HG02981 (cell line): Measurements from ENCODE around the gene CNTN4.
"Not testable (repeated sequence)": the region's sequence is repeated elsewhere in the genome, so short reads cannot be mapped to it uniquely, and the experiment has no call there.

Source experiments
- ATAC-seq: cut with Tn5 transposase; IDR thresholded peaks from one replicate; pipeline ENCODE4 v1.9.1; 2021; ENCODE audit warnings: mild to moderate bottlenecking, moderate library complexity; ENCODE audit not compliant: unreplicated experiment

CNTN4 gene

GRCh38 chr3:2774481-2775249, 676.0 kb downstream of the CNTN4 start:
- no peak for ATAC-seq

- ATAC-seq: no peak
These were observed 684.6 kb downstream of the CNTN4 start for GRCh38 chr3:2783261-2783660.

- no peak for ATAC-seq
These were observed 686.0 kb downstream of the CNTN4 start for GRCh38 chr3:2784627-2785026.

- no peak for ATAC-seq
These were observed 691.7 kb downstream of the CNTN4 start for GRCh38 chr3:2790266-2790815.

DNA sequence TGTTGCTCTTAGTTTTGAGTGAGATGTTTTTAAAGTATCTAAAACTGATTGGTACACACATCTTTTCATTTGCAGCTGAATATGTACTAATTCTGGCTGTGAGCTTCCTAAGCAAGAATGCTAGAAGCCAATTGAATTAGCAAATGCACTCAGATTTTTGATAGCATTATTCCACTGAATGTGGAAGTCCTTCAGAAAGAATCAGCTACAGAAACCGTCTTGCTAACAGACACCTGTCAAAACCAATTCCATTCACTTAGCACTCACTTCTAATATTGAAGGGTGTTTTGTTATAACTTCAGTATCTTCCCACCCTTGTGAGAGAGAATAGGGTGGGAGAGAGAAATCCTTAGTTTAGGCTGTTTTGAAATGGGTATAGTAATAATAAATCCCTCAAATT, 693.8 kb downstream of the CNTN4 start:
- no peak for ATAC-seq

- ATAC-seq: no peak
These were observed 695.3 kb downstream of the CNTN4 start for GRCh38 chr3:2793987-2794386.

DNA sequence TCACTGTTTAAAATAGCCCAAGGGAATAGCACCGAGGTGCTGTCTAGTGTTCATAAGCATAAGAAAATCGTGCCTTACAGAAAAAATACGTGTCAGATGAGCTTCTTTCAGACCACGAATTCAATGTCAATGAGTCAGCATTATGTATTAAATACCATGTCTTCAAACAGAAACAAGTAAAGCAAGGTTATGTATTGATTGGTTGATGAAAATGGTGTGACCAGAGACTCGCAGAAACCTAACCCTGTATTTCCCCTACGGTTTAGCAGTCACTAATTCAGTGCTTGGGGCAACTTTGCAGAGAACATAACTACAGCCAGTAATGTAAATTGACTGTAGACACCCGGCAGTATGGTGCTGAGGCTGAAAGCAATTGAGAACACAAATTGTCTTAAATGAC, 703.8 kb downstream of the CNTN4 start:
- ATAC-seq: no peak

- no peak for ATAC-seq
These were observed 708.8 kb downstream of the CNTN4 start for GRCh38 chr3:2807514-2807913.

DNA sequence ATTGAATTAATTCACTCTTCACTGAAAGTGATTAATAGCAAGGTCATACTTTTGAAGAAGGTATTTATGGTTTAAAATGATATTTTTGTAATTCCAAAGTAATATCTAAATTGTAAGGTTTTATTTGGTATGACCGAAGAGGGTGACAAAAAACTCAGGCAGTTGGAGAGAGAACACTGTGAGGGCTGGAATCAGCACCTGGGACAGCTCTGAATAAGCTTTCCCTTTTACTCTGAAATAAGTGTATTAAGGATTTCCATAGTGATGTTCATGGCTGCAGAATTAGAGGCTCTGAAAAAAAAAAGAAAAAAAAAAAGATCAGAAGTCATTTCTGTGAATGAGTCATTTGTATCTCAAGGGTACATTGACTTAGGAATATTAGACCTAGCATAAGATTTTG, 712.1 kb downstream of the CNTN4 start:
- ATAC-seq: no peak

- no peak for ATAC-seq
These were observed 720.9 kb downstream of the CNTN4 start for GRCh38 chr3:2819571-2819970.

GRCh38 chr3:2820982-2821381, 722.3 kb downstream of the CNTN4 start:
- ATAC-seq: not testable (repeated sequence)

DNA sequence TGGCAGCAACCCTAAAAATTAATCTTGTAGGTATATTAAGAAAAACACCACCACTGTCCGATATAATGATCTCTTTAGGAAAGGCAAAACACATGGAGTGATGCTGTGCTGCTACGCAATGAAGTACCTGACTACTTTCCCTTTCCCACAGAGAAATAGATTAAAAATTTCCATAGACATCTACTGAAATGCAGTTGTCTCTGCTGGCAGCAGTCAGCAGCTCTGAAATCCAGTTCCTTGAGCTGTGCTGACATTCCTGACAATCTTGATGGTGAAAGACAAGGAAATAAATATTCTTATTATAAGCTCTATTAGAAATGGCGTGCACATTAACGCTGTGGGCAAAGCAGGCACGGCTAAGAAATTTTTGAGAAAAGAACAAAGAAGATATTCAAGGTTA, 723.9 kb downstream of the CNTN4 start:
- no peak for ATAC-seq

DNA sequence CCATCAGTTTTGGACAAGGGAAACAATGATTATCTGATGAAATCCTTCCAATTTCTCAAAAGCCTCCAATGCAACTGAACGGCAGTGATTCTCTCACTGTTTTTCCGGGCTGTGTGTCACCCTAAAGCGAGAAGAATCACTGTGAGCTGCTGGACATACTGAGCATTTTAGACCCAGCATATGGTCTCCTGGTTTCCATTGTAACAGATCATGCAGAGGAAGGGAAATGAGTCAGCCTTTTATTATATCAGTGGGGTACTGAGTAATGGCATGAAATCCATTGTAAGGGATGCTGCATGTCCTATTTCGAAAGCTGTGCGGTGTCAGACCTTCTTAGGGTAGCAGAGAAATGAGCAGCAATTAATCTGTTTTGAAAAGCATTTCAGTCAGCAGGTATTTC, 724.4 kb downstream of the CNTN4 start:
- no peak for ATAC-seq

- ATAC-seq: no peak
These were observed 725.0 kb downstream of the CNTN4 start for GRCh38 chr3:2823437-2824211.

DNA sequence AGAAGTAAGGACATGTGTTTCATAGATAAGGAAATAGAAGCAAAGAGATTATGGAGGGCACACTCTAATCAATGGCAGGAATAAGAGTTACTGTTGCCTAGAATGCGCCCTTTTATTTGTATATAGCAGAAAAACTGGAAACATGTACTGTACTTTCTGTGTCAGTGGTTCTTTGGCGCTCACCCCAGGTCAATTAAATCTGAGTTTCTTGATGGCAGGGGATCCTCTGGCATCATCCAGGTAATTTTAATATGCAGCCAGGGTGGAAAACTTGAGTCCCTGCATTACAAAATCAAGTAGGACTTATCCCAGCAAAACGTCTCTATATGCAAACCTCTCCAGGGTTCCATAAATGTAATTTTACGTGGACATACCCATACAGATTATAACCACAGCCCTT, 727.4 kb downstream of the CNTN4 start:
- ATAC-seq: no peak

DNA sequence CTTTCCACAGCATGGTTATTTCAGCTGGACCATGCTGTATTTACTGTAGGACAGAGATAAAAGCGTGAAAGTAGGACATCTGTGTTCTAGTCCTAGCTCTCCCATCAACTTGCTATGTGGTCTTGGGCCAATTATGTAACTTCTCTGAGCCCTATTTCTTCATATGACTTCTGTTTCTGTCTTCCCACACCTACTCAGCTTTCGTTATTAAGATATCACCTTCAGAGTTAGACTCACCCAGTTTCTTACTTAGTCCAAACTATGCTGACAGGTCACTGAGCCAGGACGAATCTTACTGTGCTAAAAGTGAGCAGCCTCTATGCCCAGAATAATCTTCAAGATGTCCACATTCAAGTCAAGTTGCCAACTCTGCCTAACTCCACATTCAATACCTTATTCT, 727.8 kb downstream of the CNTN4 start:
- ATAC-seq: no peak

DNA sequence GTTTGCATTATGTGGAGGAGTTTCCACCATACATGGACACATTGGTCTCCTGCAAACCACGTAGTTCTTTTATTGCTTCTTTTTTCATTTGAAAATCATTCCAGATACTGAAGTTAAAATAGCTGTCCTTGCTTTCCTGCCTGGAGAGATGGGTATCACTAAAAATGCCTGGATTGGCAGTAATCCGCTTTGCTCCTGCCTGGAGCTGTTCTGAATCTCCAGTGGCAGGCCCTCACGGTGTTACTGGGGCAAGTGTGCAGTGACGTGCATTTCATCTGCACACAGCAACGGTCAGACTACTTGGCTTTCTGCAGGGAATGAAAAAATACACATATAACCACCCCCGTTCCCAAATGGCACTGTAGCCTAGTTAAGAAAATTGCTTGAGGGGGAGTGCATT, 738.6 kb downstream of the CNTN4 start:
- ATAC-seq: no peak

GRCh38 chr3:2837910-2838309, 739.2 kb downstream of the CNTN4 start:
- ATAC-seq: no peak

GRCh38 chr3:2838546-2839157, 740.0 kb downstream of the CNTN4 start:
- ATAC-seq: no peak

GRCh38 chr3:2839876-2840275, 741.2 kb downstream of the CNTN4 start:
- ATAC-seq: no peak

DNA sequence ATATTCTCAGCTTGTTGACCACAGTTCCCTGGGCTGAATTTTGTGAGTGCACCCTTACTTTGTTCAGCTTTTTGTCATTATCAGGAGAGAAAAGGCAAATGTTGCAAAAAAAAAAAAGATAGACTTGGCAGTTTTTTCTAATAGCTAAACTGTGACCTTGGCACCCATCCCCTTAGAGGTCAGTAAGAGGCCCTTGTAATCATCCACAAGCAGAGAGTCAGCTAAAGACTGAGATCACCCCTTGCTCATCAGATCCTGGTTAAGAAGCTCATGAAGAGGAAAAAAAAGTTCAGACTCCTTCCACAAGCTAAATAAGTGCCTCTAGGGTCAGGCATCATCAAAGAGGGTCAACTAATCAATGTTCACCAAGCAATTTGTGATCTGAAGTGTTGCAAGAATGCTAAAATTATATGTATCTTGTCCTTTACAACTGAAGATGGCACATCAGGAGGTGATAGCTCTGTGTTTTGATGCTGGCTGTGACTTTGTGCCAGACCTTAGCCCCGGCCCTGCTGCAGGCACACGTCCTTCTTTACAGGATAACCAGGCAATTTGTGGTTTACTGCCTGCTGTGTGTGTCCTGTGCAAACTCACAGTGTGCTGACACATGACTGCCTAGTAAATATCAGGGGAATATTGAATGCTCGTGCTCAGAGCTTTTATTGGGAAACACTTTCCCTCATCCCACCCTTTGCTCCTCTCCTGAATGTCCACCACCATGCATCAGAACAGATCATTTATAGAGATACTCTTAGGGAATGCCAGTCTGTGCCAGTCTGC, 748.6 kb downstream of the CNTN4 start:
- ATAC-seq: no peak
